ENCODE data around the gene OR51V1.

The OR51V1 gene

GRCh38 chr11:5234381-5234834, 33.9 kb upstream of the OR51V1 start, which contains the start of gene HBD:
Gene HBD, minus strand, starts transcription at chr11:5234483. Its CDS starts 50 bp downstream, at chr11:5234433.
- no peak for TF ChIP-seq CTCF (IDR thresholded peaks at IDR 0.05)

- no peak for TF ChIP-seq CTCF (IDR thresholded peaks at IDR 0.05)
Observed at GRCh38 chr11:5233307-5233706, 32.8 kb upstream of the OR51V1 start.

GRCh38 chr11:5232821-5233220, 32.3 kb upstream of the OR51V1 start:
- TF ChIP-seq CTCF (IDR thresholded peaks at IDR 0.05) = no peak

GRCh38 chr11:5232176-5232575, 31.7 kb upstream of the OR51V1 start:
- no peak for TF ChIP-seq CTCF (IDR thresholded peaks at IDR 0.05)

- no peak for TF ChIP-seq CTCF (IDR thresholded peaks at IDR 0.05)
Observed at GRCh38 chr11:5231111-5231510, 30.6 kb upstream of the OR51V1 start.

- no peak for TF ChIP-seq CTCF (IDR thresholded peaks at IDR 0.05)
Observed at GRCh38 chr11:5230266-5230665, 29.8 kb upstream of the OR51V1 start.

GRCh38 chr11:5229796-5230195, 29.3 kb upstream of the OR51V1 start:
- TF ChIP-seq CTCF (IDR thresholded peaks at IDR 0.05) = no peak

- TF ChIP-seq CTCF (IDR thresholded peaks at IDR 0.05) = no peak
Observed at GRCh38 chr11:5229356-5229755, 28.9 kb upstream of the OR51V1 start.
